HG03469 (cell line): Measurements from ENCODE around the gene BABAM2.

Experiments
- ATAC-seq: cut with Tn5 transposase; IDR thresholded peaks from one replicate; pipeline ENCODE4 v1.9.1; 2021; ENCODE audit warnings: mild to moderate bottlenecking, moderate library complexity, moderate number of reproducible peaks; ENCODE audit not compliant: unreplicated experiment

Gene BABAM2

DNA sequence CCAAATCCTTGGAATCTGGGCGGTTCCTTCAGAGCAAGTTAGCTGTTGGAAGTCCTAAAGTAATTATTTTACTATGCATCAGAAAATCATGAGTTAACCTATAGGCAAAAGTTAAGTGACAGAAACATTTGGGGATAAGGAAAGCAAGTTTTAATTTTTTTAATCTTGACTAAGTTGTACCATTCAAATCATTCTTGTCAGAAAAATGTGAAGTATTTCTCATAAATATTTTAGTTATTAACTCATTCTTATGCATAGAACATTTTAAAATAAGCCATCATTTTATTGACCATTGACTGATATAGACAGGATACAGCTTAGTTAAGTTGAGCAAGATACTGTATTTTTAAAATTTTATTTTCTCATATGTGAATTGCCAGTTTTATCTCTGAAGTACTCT lies 403.9 kb downstream of the BABAM2 start:
- ATAC-seq = no peak

DNA sequence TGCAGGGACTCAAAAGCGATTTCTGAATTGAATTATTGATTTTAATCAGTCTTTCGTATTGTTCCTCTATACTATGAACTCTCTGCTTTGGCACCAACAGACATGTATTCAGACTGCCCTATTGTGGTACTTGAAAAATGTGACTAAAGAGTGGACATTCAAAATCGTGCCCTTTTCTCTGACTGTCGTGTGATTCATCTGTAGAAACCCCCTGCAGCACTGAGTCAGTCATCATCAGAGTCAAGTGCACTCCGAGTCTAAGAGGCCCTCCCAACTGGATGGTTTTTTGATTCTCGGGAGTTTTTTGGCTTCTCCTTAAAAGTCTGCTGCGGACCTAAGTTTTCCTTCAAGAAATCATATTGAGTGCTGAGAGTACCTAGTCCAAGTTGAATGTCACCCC lies 405.7 kb downstream of the BABAM2 start:
- ATAC-seq = no peak

DNA sequence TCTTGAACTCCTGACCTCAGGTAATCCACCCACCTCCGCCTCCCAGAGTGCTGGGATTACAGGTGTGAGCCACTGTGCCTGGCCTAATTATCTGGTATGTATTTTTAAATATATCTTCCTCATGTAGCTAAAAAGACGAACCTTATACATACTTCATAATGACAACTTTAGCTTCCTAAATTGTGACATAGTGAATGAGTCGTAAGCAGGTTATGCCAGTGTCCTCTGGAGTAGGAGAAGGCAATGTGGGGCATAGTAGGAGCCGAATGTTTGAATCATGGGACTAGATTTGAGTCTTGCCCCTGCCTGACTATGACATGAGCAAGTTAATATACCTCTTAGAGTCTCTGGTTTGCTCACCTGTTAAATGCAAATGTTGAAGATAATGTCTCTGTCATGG lies 406.4 kb downstream of the BABAM2 start:
- no peak for ATAC-seq

DNA sequence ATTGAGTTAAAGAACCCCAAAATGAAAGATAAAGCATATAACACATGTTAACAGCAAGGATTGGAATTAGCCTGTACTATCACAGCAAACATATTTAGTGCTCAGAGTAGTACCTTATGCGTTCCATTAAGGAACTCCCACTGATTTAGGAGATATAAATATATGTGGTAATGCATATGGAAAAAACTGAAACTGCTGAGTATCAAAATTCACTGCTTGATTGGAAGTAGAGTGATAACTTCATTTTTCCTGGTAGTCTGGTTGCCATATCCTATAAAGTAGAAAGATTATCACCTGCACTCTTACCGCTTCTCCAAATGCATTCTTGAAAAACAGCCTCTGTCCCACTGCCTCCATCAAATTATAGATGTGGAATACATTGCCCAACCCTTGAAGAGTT lies 407.0 kb downstream of the BABAM2 start:
- no peak for ATAC-seq

GRCh38 chr2:28298406-28298805 lies 407.9 kb downstream of the BABAM2 start:
- ATAC-seq = no peak

DNA sequence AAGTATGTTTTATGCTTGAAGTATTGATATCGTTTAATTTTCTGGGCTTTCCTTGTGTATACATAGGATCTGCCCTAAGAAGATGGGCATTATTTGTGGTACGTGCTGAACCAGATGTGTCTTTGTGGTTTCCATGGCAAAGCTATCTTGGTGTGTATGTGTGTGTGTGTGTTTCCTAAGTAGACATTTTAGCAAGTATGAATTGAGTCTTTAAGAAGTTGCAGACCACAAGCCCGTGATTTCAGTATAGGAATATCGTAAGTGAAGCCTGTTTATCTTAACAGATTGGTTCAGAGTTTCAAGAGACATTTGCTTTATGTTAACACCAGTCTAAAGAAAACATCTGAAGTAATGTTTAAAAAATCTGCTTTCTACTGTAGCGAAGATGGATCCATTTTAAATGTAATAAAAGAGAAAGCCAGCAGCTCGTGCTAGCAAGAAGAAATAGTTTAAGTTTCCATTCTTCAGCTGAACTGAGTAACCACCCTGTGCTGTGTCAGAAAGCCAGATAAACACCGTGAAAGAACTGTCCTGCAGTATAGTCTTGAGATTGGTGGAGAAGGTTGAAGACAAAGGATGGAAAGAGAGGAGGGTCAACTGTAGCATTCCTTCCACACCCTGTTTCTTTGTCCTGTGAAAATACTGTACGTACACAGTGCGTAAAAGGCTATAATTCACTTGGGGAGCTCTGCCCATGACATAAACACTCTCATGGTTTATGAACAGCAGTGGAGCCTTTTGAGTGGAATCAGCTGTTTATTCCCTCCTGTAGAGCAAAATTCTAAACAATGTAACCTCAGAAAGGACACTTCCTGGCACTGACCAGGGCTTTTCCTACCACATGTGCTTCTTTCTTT lies 410.2 kb downstream of the BABAM2 start:
- no peak for ATAC-seq

- ATAC-seq = no peak
These were observed 414.7 kb downstream of the BABAM2 start for GRCh38 chr2:28305202-28305601.

GRCh38 chr2:28310107-28310506 lies 419.6 kb downstream of the BABAM2 start:
- ATAC-seq = no peak

DNA sequence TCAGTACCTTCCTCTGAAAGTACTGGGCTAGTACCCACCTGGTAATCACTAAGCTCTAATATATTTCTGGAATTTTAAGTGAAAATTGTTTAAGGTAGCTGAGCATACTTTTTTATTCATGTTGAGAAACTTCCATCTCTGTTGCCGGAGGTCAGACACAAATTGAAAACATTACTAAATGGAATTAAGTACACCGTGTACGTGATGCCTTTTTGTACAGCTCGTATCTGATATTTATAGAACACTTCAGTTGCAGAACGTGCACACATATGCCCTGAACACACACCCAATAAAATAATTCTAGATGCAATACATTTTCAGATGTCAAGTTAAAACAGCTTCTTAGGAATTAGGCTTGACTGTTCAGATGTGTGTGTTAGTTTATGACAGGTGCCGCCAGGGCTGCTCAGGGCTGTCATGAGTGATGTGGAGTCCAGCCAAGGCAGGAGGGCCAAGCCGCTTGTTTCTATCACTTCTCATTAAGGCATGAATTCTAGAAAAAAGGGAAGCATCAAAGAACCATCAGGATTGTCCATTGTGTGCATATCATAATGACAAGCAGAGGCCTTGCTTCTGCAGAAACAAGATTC lies 421.2 kb downstream of the BABAM2 start:
- no peak for ATAC-seq

GRCh38 chr2:28312307-28313219 lies 422.0 kb downstream of the BABAM2 start:
- no peak for ATAC-seq

DNA sequence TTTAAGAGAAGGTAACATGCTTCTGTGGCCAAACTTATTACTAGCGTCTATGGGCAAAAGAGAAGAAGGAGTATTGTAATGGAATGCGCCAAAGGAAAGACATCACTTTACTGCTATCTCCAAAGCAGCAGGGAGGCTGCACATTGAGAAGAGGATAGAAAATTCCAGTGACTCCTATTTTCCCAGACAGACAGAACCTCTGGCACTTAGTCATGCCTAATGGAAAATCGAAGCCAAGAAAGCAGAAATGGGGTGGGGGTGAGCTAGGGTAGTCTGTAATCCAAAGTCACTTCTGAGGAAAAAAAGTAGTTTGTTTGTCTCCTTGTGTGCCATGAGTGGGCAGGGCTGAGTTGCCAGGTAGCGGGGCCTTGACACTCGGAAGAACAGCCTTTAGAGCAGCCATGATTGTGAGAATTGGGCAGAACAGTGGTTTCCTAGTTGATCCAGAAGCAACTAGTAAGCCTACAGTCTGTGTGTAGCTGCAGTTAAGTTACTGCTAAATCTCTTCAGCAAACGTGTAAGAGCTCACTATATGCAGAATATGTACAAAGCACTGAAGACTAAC lies 422.8 kb downstream of the BABAM2 start:
- ATAC-seq = no peak

GRCh38 chr2:28314968-28315367 lies 424.4 kb downstream of the BABAM2 start:
- ATAC-seq = no peak

- ATAC-seq = no peak
These were observed 426.2 kb downstream of the BABAM2 start for GRCh38 chr2:28316546-28317335.

- ATAC-seq = no peak
These were observed 426.9 kb downstream of the BABAM2 start for GRCh38 chr2:28317390-28317789.

DNA sequence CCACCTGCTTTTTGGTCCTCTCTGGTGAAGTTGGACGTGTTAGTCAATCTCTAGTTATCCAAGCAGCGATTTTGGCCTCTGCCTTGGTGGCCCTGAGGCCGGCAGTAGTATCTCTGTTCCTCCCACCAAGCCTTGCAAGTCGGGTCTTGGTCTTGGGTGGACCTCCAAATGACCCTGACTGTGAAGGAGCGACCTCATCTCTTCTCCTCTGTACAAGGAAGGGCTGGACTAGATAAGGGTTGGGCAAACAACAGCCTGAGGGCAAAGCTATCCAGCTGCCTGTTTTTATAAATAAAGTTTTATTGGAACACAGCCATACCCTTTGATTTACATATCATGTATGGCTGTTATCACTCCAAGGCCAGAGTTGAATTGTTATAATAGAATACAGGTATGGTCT lies 427.5 kb downstream of the BABAM2 start:
- no peak for ATAC-seq

- ATAC-seq = no peak
These were observed 428.1 kb downstream of the BABAM2 start for GRCh38 chr2:28318462-28319117.

GRCh38 chr2:28319118-28320008 lies 428.8 kb downstream of the BABAM2 start:
- no peak for ATAC-seq

DNA sequence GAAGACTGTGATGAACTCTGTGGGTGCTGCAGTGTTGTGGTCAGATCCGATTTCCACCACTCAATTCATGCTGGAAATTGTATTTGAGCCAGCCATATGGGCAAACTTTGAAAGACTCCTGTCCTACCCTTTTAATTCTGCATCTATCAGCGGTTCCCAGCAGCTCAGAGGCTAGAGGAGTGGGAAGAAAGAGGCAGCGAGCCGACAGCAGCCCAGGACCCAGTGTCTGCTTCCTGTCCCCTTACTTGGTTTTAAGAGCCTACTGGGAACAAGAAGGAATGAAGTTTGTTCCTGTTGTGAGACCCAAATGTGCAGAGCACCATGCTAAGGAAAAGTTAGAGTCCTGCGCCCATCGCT lies 429.5 kb downstream of the BABAM2 start:
- no peak for ATAC-seq

GRCh38 chr2:28320371-28320770 lies 429.8 kb downstream of the BABAM2 start:
- no peak for ATAC-seq
